ENCODE results near the gene SLC24A4. TPM values are rescaled to one million over a fixed set of nuclear protein-coding genes. Genes with fewer than 3 reads are reported as not detected.

Gene SLC24A4
- polyA plus RNA-seq, 1 donor (not counting 4 experiments of a cell fraction or from before 2014, with no cell fraction given) = 0.10 TPM

- no peak overlapping the region for H3K27ac ChIP-seq (ENCODE audit: control insufficient read depth, insufficient read depth, low read length)
- no peaks in the 10 kb centered on the region for H3K27me3 ChIP-seq (ENCODE audit: control insufficient read depth, extremely low read depth, insufficient read depth, low read length)
- no peak overlapping the region for H3K4me2 ChIP-seq (ENCODE audit: control insufficient read depth, extremely low read depth, insufficient read depth, low read depth, low read length)
- H3K9me1 ChIP-seq (ENCODE audit: control insufficient read depth, extremely low read depth, insufficient read depth, low read length) = peaks cover 2% of the 10 kb centered on the region
- no peaks in the 10 kb centered on the region for H3K9me3 ChIP-seq (ENCODE audit: control insufficient read depth, low read depth, low read length)
- H3K79me2 ChIP-seq (ENCODE audit: control insufficient read depth, insufficient read depth, low read length) = no peaks in the 10 kb centered on the region
- DNase-seq (ENCODE audit: low read depth, low spot score) = no peak
- dilution Hi-C loops (cut with MboI; ENCODE audit: extremely low pct_ligation_motif_present, low sequenced_read_pairs) = no loop called here
- no peaks in the 10 kb centered on the region for H3K4me1 ChIP-seq (ENCODE audit: control insufficient read depth, extremely low read depth, insufficient read depth, low read length)
- H4K20me1 ChIP-seq (ENCODE audit: control insufficient read depth, extremely low read depth, insufficient read depth, low read length) = no peaks in the 10 kb centered on the region
- no peak overlapping the region for H2AFZ ChIP-seq (ENCODE audit: control insufficient read depth, low read length)
- no peak overlapping the region for H3K4me3 ChIP-seq (ENCODE audit: control insufficient read depth in 2 of 3, extremely low read depth in 1 of 3, insufficient read depth in 2 of 3, low read depth in 1 of 3, low read length in 3 of 3)
- H3K36me3 ChIP-seq (ENCODE audit: control insufficient read depth in 2 of 2, extremely low read depth in 1 of 2, insufficient read depth in 2 of 2, low read length in 2 of 2) = no peaks in the 10 kb centered on the region
- no peak for TF ChIP-seq EZH2 (IDR thresholded peaks at IDR 0.05; ENCODE audit: low read length)
- TF ChIP-seq, protein P1, sequence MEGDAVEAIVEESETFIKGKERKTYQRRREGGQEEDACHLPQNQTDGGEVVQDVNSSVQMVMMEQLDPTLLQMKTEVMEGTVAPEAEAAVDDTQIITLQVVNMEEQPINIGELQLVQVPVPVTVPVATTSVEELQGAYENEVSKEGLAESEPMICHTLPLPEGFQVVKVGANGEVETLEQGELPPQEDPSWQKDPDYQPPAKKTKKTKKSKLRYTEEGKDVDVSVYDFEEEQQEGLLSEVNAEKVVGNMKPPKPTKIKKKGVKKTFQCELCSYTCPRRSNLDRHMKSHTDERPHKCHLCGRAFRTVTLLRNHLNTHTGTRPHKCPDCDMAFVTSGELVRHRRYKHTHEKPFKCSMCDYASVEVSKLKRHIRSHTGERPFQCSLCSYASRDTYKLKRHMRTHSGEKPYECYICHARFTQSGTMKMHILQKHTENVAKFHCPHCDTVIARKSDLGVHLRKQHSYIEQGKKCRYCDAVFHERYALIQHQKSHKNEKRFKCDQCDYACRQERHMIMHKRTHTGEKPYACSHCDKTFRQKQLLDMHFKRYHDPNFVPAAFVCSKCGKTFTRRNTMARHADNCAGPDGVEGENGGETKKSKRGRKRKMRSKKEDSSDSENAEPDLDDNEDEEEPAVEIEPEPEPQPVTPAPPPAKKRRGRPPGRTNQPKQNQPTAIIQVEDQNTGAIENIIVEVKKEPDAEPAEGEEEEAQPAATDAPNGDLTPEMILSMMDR (optimal IDR thresholded peaks at IDR 0.05 in 1 of 3, IDR thresholded peaks at IDR 0.05 in 1 of 3, conservative IDR thresholded peaks at IDR 0.05 in 1 of 3; ENCODE audit: extremely low read depth in 1 of 3, insufficient read depth in 2 of 3, low read length in 3 of 3) = no peak
- no peak for FAIRE-seq
- no peak overlapping the region for H3K9ac ChIP-seq (ENCODE audit: control insufficient read depth, extremely low read depth, insufficient read depth, low read length)
Observed at GRCh38 chr14:92549859-92550230, 226.9 kb downstream of the SLC24A4 start.

Other genes starting within 250 kb of the SLC24A4 start
- 13.6 to 27.6 TPM (median 17.4 TPM) in 3 replicates for gene ATXN3, start 216.6 kb upstream of the SLC24A4 start, polyA plus RNA-seq
- gene NDUFB1, start 201.5 kb upstream of the SLC24A4 start, polyA plus RNA-seq = 269 to 555 TPM (median 393 TPM) in 3 replicates
- 33.8 to 67.9 TPM (median 35.4 TPM) in 3 replicates for gene CPSF2, start 201.2 kb upstream of the SLC24A4 start, polyA plus RNA-seq
- gene RIN3, start 190.6 kb downstream of the SLC24A4 start, polyA plus RNA-seq = 0.79 to 4.7 TPM (median 1.2 TPM) in 3 replicates